ENCODE measurements around the gene PRKACG.

Gene PRKACG

DNA sequence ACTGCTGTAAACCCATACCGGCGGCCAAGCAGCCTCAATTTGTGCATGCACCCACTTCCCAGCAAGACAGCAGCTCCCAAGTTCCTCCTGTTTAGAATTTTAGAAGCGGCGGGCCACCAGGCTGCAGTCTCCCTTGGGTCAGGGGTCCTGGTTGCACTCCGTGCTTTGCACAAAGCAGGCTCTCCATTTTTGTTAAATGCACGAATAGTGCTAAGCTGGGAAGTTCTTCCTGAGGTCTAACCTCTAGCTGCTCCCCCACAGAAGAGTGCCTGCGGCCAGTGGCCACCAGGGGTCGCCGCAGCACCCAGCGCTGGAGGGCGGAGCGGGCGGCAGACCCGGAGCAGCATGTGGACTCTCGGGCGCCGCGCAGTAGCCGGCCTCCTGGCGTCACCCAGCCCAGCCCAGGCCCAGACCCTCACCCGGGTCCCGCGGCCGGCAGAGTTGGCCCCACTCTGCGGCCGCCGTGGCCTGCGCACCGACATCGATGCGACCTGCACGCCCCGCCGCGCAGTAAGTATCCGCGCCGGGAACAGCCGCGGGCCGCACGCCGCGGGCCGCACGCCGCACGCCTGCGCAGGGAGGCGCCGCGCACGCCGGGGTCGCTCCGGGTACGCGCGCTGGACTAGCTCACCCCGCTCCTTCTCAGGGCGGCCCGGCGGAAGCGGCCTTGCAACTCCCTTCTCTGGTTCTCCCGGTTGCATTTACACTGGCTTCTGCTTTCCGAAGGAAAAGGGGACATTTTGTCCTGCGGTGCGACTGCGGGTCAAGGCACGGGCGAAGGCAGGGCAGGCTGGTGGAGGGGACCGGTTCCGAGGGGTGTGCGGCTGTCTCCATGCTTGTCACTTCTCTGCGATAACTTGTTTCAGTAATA, 21.8 kb upstream of the PRKACG start, which contains the start of gene FXN:
Gene FXN (plus strand): TSS at position 315 of the 871 bp plus-strand sequence. CDS start 31 bp downstream, at position 346.
- peak; percentile 64 for DNase-seq (ENCODE audit: extremely low read depth, low read depth)
- TF ChIP-seq, protein P1, sequence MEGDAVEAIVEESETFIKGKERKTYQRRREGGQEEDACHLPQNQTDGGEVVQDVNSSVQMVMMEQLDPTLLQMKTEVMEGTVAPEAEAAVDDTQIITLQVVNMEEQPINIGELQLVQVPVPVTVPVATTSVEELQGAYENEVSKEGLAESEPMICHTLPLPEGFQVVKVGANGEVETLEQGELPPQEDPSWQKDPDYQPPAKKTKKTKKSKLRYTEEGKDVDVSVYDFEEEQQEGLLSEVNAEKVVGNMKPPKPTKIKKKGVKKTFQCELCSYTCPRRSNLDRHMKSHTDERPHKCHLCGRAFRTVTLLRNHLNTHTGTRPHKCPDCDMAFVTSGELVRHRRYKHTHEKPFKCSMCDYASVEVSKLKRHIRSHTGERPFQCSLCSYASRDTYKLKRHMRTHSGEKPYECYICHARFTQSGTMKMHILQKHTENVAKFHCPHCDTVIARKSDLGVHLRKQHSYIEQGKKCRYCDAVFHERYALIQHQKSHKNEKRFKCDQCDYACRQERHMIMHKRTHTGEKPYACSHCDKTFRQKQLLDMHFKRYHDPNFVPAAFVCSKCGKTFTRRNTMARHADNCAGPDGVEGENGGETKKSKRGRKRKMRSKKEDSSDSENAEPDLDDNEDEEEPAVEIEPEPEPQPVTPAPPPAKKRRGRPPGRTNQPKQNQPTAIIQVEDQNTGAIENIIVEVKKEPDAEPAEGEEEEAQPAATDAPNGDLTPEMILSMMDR (IDR thresholded peaks at IDR 0.05; ENCODE audit: low read depth, low read length): peak; percentile 99

DNA sequence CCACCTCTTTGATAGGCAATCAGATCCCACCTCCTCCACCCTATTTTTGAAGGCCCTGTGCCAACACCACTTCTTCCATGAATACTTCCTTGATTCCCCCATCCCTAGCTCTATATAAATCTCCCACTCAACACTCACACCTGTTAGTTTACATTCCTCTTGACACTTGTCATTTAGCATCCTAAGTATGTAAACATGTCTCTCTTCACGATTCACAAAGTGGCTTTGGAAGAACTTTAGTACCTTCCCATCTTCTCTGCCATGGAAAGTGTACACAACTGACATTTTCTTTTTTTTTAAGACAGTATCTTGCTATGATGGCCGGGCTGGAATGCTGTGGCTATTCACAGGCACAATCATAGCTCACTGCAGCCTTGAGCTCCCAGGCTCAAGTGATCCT, 20.2 kb upstream of the PRKACG start:
- DNase-seq (ENCODE audit: extremely low read depth, low read depth): no peak
- TF ChIP-seq, protein P1 (IDR thresholded peaks at IDR 0.05; ENCODE audit: low read depth, low read length): no peak

DNA sequence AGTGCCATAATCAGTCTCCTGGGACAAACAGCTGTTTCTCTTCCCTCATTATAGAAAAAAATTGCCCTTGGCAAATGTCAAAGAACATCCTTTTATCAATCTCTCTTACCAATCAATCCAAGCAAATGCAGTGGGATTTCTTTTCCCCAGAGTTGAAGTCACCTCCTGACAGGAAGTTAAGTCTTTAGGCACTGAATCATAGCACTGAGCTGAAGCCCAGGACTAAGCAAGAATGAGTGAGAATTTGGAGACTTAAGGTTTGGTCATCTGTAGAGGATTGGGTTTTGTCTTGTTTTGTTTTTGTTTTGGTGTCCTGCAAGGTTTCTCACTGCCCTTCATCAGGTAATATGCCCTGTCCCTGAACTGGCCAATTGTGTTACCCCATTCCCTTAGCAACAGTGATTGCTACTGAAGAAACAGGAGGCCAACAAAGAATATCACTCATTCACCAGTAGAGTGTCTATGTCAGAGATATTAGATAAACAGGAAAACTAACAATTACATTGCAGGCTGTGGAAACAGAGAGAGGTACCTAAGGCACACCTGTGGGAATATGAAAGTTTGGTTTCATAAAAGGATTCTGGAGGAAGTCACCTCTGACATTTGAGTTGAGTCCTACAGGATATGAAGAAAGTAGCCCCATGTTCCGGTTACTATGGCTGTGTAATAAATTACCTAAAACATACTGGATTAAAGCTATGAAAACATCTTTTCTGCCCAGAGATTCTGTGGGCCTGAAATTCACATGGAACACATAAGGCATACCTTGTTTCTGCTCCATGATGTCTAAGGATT, 17.1 kb upstream of the PRKACG start:
- TF ChIP-seq, protein P1 (IDR thresholded peaks at IDR 0.05; ENCODE audit: low read depth, low read length): no peak
- no peak for DNase-seq (ENCODE audit: extremely low read depth, low read depth)

DNA sequence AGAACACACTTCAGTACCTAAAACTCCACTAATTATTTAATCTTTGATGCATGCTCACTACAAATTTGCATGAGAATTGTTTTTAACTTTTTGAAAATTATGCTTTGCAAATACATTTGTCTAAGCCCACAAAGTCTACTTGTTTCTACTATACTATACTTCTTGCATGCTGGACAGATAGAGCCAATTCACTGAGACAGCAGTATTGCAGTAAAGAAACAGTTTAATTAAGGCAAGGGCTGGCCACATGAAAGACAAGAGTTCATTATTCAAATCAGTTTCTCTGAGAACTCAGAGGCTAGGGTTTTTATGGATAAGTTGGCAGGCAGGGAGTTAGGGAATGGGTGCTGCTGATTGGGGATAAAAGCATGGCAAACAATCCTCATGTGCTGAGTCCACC, 15.6 kb upstream of the PRKACG start:
- DNase-seq (ENCODE audit: extremely low read depth, low read depth): no peak
- TF ChIP-seq, protein P1 (IDR thresholded peaks at IDR 0.05; ENCODE audit: low read depth, low read length): no peak

DNA sequence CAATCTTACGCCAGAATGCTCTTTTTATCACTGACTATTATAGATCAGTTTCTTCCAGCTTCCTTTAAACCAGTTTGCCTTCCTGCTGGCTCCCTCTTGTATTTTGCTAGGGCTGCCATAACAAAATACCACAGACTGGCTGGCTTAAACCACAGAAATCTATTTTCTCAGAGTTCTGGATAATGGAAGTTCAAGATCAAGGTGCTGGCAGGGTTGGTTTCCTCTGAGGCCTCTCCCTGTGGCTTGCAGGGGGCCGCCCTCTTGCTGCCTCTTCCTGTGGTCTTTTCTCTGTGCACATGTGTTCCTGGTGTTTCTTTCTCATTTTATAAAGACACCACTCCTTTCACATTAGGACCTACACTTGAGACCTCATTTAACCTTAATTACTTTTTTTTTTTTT, 14.8 kb upstream of the PRKACG start:
- TF ChIP-seq, protein P1 (IDR thresholded peaks at IDR 0.05; ENCODE audit: low read depth, low read length): no peak
- DNase-seq (ENCODE audit: extremely low read depth, low read depth): no peak

DNA sequence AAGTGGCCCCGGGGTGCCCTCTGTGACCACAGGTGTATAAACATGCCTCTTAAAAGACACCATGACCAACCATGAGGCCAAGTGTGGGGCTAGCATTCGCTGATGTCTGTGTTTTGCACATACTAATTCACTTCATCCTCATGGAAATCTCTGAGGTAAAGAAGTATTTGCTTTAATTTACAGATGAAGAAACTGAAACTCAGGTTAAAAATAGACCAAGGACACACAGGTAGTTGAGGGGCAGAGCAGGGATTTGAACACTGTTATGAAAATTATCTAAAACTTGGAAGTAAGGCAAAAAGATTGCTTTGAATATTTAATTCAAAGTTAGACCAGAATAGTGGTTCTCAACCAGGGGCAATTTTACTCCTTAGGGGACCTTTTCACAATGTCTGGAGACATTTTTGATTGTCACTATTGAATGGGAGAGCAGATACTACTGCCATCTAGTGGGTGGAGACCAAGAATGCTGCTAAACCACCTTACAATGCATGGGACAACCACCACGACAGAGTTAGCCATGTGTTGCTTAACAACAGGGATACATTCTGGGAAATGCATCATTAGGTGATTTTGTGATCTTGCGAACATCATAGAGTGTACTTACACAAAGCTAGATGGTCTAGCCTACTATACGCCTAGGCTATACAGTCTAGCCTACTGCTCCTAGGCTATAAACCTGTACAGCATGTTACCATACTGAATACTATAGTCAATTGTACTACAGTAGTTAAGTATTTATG, 13.6 kb upstream of the PRKACG start:
- DNase-seq (ENCODE audit: extremely low read depth, low read depth): no peak
- TF ChIP-seq, protein P1 (IDR thresholded peaks at IDR 0.05; ENCODE audit: low read depth, low read length): peak; percentile 85
